SK-N-SH (cell line): Measurements from ENCODE around the gene NPFFR1.

Source experiments
- ELF1 ChIP-seq: IDR thresholded peaks from 2 replicates; pipeline ENCODE4 v1.4.0; 2012
- GABPA ChIP-seq: IDR thresholded peaks from 2 replicates; pipeline ENCODE4 v1.4.0; 2012; ENCODE audit warnings: low read depth, mild to moderate bottlenecking
- GATA2 ChIP-seq: sonication (generic); formaldehyde crosslinking; IDR thresholded peaks from 2 replicates; pipeline ENCODE4 v1.5.0; 2020; ENCODE audit warnings: mild to moderate bottlenecking, missing genetic modification reagents
- POLR2AphosphoS5 ChIP-seq: IDR thresholded peaks from 2 replicates; pipeline ENCODE4 v1.6.1; 2012; ENCODE audit warnings: low read depth, low read length
- RAD21 ChIP-seq: IDR thresholded peaks from 2 replicates; pipeline ENCODE4 v1.6.1; 2012; ENCODE audit warnings: mild to moderate bottlenecking, low read length
- RFX5 ChIP-seq: IDR thresholded peaks from 2 replicates; pipeline ENCODE4 v1.6.1; 2012; ENCODE audit warnings: mild to moderate bottlenecking, improper control_type of control experiment, low read length
- TAF1 ChIP-seq: IDR thresholded peaks from 2 replicates; pipeline ENCODE4 v1.6.1; 2012; ENCODE audit warnings: low read depth, mild to moderate bottlenecking, low read length, moderate library complexity, borderline replicate concordance
- YY1 ChIP-seq: IDR thresholded peaks from 2 replicates; pipeline ENCODE4 v1.4.0; 2012; ENCODE audit warnings: low read depth, mild to moderate bottlenecking
- TF ChIP-seq, protein P1 (sequence below): fragments of 200-600 bp; sonication (generic); IDR thresholded peaks from 2 replicates; pipeline ENCODE4 v1.6.1; 2017; ENCODE audit warnings: antibody characterized with exemption, mild to moderate bottlenecking, moderate library complexity
- TF ChIP-seq, protein P2 (sequence below): IDR thresholded peaks from 2 replicates; pipeline ENCODE4 v1.4.0; 2012; ENCODE audit warnings: low read depth

DNA sequence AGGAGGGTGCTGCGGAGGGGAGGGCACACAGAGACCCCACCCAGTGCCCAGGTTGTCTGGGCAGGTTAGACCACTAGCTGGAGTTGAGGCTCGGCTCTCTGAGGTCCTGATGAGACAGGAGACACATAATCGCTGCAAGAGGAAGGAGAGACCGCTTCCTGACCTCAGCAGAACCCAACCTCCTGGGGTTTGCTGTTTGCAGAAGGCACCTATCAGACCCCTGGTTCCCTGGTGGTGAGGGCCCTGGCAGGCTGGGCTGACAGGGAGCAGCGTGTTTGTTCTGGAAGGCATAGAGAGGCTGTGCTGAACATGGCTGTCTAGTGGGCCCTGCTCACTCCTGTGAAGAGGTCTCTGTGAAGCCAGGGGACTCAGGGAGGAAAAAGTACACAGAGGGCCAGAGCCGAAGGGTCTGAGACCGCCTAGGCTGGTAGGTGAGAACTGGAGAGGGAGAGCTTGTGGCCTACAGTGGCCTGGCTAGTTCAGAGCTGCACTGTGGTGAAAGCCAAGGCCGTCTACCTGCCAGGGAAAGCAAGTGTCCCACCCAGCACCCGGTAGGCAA is 39.4 kb upstream of the NPFFR1 start:
- TF ChIP-seq, protein P1, sequence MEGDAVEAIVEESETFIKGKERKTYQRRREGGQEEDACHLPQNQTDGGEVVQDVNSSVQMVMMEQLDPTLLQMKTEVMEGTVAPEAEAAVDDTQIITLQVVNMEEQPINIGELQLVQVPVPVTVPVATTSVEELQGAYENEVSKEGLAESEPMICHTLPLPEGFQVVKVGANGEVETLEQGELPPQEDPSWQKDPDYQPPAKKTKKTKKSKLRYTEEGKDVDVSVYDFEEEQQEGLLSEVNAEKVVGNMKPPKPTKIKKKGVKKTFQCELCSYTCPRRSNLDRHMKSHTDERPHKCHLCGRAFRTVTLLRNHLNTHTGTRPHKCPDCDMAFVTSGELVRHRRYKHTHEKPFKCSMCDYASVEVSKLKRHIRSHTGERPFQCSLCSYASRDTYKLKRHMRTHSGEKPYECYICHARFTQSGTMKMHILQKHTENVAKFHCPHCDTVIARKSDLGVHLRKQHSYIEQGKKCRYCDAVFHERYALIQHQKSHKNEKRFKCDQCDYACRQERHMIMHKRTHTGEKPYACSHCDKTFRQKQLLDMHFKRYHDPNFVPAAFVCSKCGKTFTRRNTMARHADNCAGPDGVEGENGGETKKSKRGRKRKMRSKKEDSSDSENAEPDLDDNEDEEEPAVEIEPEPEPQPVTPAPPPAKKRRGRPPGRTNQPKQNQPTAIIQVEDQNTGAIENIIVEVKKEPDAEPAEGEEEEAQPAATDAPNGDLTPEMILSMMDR, result no peak
- TF ChIP-seq GATA2 (CRISPR knock-in tag), result no peak
- TF ChIP-seq GABPA, result no peak
- TF ChIP-seq TAF1, result no peak
- no peak for TF ChIP-seq RAD21
- TF ChIP-seq YY1, result no peak
- no peak for TF ChIP-seq ELF1
- no peak for TF ChIP-seq POLR2AphosphoS5
- TF ChIP-seq RFX5, result no peak
- TF ChIP-seq, protein P2, sequence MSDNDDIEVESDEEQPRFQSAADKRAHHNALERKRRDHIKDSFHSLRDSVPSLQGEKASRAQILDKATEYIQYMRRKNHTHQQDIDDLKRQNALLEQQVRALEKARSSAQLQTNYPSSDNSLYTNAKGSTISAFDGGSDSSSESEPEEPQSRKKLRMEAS, result no peak
